Nephron (organoid): ENCODE data around the gene MIGA1.

Experiments
- H3K27ac Mint-ChIP-seq, 3 experiments: 2 replicates each; pipeline ENCODE4 v1.8.0; 2020; ENCODE audit warnings: mixed read lengths in 3 of 3, mild to moderate bottlenecking in 2 of 3, moderate library complexity in 1 of 3
- H3K27me3 Mint-ChIP-seq: 2 replicates; pipeline ENCODE4 v1.8.0; 2021; ENCODE audit warnings: low read depth, mild to moderate bottlenecking, moderate library complexity, mixed read lengths
- H3K36me3 Mint-ChIP-seq: 2 replicates; pipeline ENCODE4 v1.8.0; 2020; ENCODE audit warnings: low read depth, mixed read lengths
- H3K4me1 Mint-ChIP-seq: 2 replicates; pipeline ENCODE4 v1.8.0; 2020; ENCODE audit warnings: mixed read lengths
- H3K4me3 Mint-ChIP-seq, 3 experiments: 2 replicates each; pipeline ENCODE4 v1.8.0; 2020; ENCODE audit warnings: mild to moderate bottlenecking in 3 of 3, mixed read lengths in 3 of 3, moderate library complexity in 2 of 3
- H3K9me3 Mint-ChIP-seq: 2 replicates; pipeline ENCODE4 v1.8.0; 2020; ENCODE audit warnings: mixed read lengths
- TF ChIP-seq, protein P1 (sequence below), 3 experiments: fragments of 200-600 bp; sonication (generic); IDR thresholded peaks; one replicate each; pipeline ENCODE4 v1.5.0; 2021; ENCODE audit warnings: antibody characterized with exemption in 3 of 3; ENCODE audit not compliant: unreplicated experiment in 3 of 3

MIGA1 gene, protein sequence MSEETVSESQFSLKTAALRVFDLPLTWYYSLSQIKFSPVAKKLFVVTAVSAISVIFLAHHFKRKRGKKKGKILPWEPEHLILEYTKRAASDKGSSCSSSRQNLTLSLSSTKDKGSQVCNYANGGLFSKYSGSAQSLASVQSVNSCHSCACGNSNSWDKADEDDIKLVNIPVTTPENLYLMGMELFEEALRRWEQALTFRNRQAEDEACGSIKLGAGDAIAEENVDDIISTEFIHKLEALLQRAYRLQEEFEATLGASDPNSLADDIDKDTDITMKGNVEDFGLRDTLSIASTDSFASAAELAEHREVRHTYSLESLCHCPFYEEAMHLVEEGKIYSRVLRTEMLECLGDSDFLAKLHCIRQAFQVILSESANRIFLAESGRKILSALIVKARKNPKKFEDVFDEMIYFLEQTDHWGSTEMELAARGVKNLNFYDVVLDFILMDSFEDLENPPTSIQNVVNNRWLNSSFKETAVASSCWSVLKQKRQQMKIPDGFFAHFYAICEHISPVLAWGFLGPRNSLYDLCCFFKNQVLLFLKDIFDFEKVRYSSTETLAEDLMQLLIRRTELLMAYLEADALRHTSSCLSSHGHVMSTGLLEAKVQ

DNA sequence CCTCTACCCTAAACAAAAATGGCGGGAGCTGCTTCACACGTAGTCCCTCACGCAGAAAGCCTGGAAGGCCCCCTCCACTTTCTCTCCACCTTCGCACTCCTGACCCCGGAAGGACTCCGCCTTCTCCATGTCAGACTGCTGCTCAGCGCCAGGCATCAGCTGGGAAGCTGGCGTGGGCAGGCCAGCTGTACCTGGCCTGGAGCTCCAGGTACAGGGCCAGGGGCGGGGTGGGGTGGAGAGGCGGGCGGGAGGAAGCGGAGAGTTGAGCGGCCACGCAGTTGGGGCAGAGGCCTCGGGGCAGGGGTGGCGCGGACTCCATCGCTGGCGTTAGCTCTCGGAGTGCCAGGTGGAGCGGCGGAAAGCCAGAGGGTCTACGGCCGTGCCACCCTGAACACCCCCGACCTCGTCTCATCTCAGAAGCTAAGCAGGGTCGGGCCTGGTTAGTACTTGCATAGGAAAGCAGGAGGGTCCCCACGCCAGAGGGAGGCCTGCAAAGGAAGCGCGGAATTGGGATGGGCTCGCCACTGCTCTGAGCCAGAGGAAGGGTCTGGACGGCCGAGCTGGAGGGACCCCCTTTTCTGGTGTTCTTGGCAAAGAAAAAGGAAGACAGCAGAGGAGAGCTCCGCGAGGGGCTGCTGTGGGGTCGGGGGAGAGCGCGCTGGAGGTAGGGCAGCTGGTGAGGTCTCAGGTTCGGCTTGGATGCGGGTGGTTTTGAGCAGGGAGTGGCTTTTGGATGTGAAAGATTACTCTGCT, at the start of gene MIGA1:
Gene MIGA1 (plus strand): TSS at position 121 of the 753 bp plus-strand sequence. CDS start 3,604 bp downstream, outside the sequence.
- H3K4me3 Mint-ChIP-seq: peak within 1 kb of the TSS; percentile 95 to 98 (median 98)
- H3K27me3 Mint-ChIP-seq: no peaks in the 10 kb centered on the region
- H3K27ac Mint-ChIP-seq: peak within 1 kb of the TSS; percentile 89 to 97 (median 89)
- H3K4me1 Mint-ChIP-seq: peaks cover 16% of the 10 kb centered on the region
- peaks cover 3% of the 10 kb centered on the region for H3K9me3 Mint-ChIP-seq
- H3K36me3 Mint-ChIP-seq: peaks cover 16% of the 10 kb centered on the region
- TF ChIP-seq, protein P1, sequence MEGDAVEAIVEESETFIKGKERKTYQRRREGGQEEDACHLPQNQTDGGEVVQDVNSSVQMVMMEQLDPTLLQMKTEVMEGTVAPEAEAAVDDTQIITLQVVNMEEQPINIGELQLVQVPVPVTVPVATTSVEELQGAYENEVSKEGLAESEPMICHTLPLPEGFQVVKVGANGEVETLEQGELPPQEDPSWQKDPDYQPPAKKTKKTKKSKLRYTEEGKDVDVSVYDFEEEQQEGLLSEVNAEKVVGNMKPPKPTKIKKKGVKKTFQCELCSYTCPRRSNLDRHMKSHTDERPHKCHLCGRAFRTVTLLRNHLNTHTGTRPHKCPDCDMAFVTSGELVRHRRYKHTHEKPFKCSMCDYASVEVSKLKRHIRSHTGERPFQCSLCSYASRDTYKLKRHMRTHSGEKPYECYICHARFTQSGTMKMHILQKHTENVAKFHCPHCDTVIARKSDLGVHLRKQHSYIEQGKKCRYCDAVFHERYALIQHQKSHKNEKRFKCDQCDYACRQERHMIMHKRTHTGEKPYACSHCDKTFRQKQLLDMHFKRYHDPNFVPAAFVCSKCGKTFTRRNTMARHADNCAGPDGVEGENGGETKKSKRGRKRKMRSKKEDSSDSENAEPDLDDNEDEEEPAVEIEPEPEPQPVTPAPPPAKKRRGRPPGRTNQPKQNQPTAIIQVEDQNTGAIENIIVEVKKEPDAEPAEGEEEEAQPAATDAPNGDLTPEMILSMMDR (IDR thresholded peaks at IDR 0.05; ENCODE audit: unreplicated experiment in 3 of 3): no peak

DNA sequence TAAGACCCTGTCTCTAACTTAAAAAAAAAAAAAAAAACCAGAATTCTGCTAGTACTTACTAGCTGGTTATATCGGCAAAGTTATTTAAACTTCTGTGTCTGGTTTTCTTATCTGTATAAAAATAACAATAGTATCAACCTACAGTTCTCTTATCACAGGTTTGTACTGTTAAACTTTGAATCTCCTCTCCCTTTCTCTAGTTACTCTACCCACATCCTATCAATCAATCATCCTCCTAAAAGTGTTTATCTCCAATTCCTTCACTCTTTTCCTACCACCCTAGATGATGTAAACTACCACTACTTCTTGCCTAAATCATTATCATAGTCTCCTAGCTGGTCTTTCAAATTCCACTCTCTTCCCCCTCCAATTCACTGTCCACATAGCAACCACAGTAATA, 47.4 kb upstream of the MIGA1 start:
- Mint-ChIP-seq H3K4me3 (no peak overlapping the region), H3K9me3 (no peaks in the 10 kb centered on the region)
- TF ChIP-seq, protein P1 (IDR thresholded peaks at IDR 0.05; ENCODE audit: unreplicated experiment in 3 of 3): no peak

DNA sequence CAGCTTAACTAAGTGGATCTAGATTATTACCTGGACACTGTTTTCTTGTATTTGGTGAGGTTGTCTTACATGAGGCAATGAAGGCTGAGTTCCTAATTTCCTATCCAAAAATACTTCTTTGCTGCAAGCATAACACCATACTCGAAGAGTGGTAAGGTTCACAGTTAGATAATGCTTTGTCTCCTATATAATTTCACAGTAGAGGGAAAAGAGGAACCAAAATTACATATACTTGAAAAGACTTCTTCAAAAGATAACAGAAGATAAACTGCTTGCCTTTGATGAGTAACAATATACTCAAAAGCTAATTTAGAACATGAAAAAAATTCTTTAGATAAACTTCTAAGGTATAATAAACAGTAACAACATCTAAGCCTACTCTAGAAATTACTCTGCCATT, 40.2 kb upstream of the MIGA1 start:
- no peaks in the 10 kb centered on the region for H3K27me3 Mint-ChIP-seq
- no peak overlapping the region for H3K27ac Mint-ChIP-seq
- H3K36me3 Mint-ChIP-seq: peaks cover 45% of the 10 kb centered on the region
- no peaks in the 10 kb centered on the region for H3K4me1 Mint-ChIP-seq
- no peaks in the 10 kb centered on the region for H3K9me3 Mint-ChIP-seq
- H3K4me3 Mint-ChIP-seq: no peak overlapping the region
- TF ChIP-seq, protein P1 (IDR thresholded peaks at IDR 0.05; ENCODE audit: unreplicated experiment in 3 of 3): no peak

More for the DNA sequence above, 47.4 kb upstream of the MIGA1 start:
- H3K27ac Mint-ChIP-seq: no peak overlapping the region
- H3K4me1 Mint-ChIP-seq: no peaks in the 10 kb centered on the region
- no peaks in the 10 kb centered on the region for H3K27me3 Mint-ChIP-seq
- peaks cover 55% of the 10 kb centered on the region for H3K36me3 Mint-ChIP-seq

DNA sequence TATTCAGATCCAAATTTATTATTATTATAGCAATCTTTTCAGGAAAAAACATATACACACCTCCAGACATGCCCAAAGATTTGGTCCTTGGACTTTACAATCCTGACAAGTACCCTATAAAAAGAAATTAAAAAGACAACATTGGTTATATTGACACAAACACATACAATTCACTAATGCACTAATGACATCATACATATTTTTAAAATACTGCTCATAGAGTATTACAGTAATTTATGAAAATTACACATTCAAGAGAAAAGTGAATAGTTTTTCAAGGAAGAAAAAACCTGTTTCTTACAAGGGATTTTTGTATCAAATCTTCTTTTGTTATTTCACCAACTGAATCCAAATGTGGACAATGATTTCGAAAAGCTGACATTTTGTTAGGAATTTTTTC, 38.1 kb upstream of the MIGA1 start:
- Mint-ChIP-seq H3K27ac (no peak overlapping the region), H3K4me3 (no peak overlapping the region), H3K4me1 (no peaks in the 10 kb centered on the region), H3K9me3 (no peaks in the 10 kb centered on the region), H3K27me3 (no peaks in the 10 kb centered on the region), H3K36me3 (peaks cover 53% of the 10 kb centered on the region)
- TF ChIP-seq, protein P1 (IDR thresholded peaks at IDR 0.05; ENCODE audit: unreplicated experiment in 3 of 3): no peak

DNA sequence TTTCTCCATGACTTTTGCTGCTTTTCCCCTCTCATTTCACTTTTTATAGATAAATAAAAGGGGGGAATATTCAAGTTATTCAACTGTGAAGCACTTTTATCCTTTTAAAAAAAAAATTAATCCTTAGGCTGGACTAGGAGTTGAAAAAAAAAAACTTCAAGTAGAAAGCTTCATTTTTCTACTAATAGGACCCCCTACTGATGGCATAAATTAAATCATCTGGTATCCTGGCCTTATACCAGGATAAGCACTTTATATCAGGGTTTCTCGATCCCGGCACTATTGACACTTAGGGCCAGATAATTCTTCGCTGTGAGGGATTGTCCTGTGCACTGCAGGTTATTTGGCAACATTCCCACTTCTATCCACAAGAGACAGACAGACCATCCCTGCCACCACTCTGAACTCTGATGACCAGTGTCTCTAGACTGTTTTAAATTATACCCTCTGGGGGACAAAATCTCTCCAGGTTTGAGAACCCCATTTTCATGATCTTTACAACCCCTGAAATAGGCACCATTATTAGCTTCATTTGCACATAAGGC, 37.4 kb upstream of the MIGA1 start:
- TF ChIP-seq, protein P1 (IDR thresholded peaks at IDR 0.05; ENCODE audit: unreplicated experiment in 3 of 3): no peak
- Mint-ChIP-seq H3K36me3 (peaks cover 54% of the 10 kb centered on the region), H3K27ac (no peak overlapping the region), H3K4me1 (no peaks in the 10 kb centered on the region), H3K4me3 (no peak overlapping the region), H3K9me3 (peaks cover 2% of the 10 kb centered on the region), H3K27me3 (no peaks in the 10 kb centered on the region)
